A549 (cell line): ENCODE measurements around the gene HERC4. TPM values are rescaled to one million over a fixed set of nuclear protein-coding genes. Genes with fewer than 3 reads are reported as not detected.
"Not testable (repeated sequence)": the region's sequence is repeated elsewhere in the genome, so short reads cannot be mapped to it uniquely, and the experiment has no call there.

ENCODE experiments used
- ATAC-seq, 2 experiments: fragments of 200-7000 bp in 1 of 2; fragments of >200 bp in 1 of 2; cut with Nextera tagmentation in 1 of 2; cut with Tn5 transposase in 1 of 2; 3 replicates each; pipeline versions ENCODE4 v1.8.0 to v1.9.1; 2018 to 2020; ENCODE audit warnings: mild to moderate bottlenecking in 1 of 2, moderate library complexity in 1 of 2
- CTCF ChIA-PET: fragments of 300-600 bp; sonication (Branson Sonifier 250); formaldehyde crosslinking; extraction: SDS; loops from one replicate; lab custom pipeline; 2021; ENCODE audit warnings: antibody characterized with exemption, inconsistent platforms; lab: Yijun Ruan, JAX
- POLR2A ChIA-PET: fragments of 350-600 bp; formaldehyde crosslinking; extraction: SDS; loops from one replicate; lab custom pipeline; 2021; ENCODE audit warnings: antibody characterized with exemption, inconsistent platforms; lab: Yijun Ruan, JAX
- DNase-seq, 2 experiments: peaks; one replicate each; pipeline versions ENCODE4 v3.0.0 to v3.0.0-alpha.2; 2011 to 2016; ENCODE audit warnings: low read depth in 1 of 2, low spot score in 1 of 2
- FAIRE-seq: peaks from 2 replicates; lab custom pipeline; 2011; peaks lifted over from hg19 to GRCh38; lab: Jason Lieb, UNC
- H3K27ac ChIP-seq, 2 experiments: fragments of >200 bp; sonication (Bioruptor Twin); formaldehyde crosslinking; 3 replicates each; pipeline ENCODE4 v1.5.1; 2016 to 2017
- H3K4me1 ChIP-seq: fragments of >200 bp; sonication (Bioruptor Twin); formaldehyde crosslinking; 3 replicates; pipeline ENCODE4 v1.6.1; 2016
- H3K4me2 ChIP-seq: fragments of >200 bp; sonication (Bioruptor Twin); formaldehyde crosslinking; 3 replicates; pipeline ENCODE4 v1.6.1; 2016
- H3K4me3 ChIP-seq: fragments of >200 bp; sonication (Bioruptor Twin); formaldehyde crosslinking; 3 replicates; pipeline ENCODE4 v1.5.1; 2016
- H3K9me3 ChIP-seq: fragments of >200 bp; sonication (Bioruptor Twin); formaldehyde crosslinking; 3 replicates; pipeline ENCODE4 v1.6.1; 2016
- BHLHE40 ChIP-seq: IDR thresholded peaks from 2 replicates; pipeline ENCODE4 v1.6.1; 2012; ENCODE audit warnings: low read depth, low read length, inconsistent platforms
- CBX2 ChIP-seq: fragments of 200-600 bp; sonication (generic); IDR thresholded peaks from 2 replicates; pipeline ENCODE4 v1.6.1; 2016; ENCODE audit warnings: low read depth, mild to moderate bottlenecking, borderline replicate concordance
- CHD2 ChIP-seq: fragments of 150-350 bp; IDR thresholded peaks from 2 replicates; pipeline ENCODE4 v1.6.1; 2014; ENCODE audit warnings: low read length; ENCODE audit not compliant: partially characterized antibody
- EP300 ChIP-seq, 2 experiments: fragments of >200 bp; sonication (Bioruptor Twin); formaldehyde crosslinking; IDR thresholded peaks; 2 replicates in 1 of 2; 3 replicates in 1 of 2; pipeline ENCODE4 v1.6.1; 2016 to 2017
- FOSB ChIP-seq: fragments of 250-450 bp; sonication (Bioruptor Pico); IDR thresholded peaks from 2 replicates; pipeline ENCODE4 v1.5.0; 2020; ENCODE audit warnings: mild to moderate bottlenecking, moderate library complexity
- HDAC2 ChIP-seq: fragments of 200-600 bp; sonication (generic); IDR thresholded peaks from 2 replicates; pipeline ENCODE4 v1.6.1; 2016
- HOXB13 ChIP-seq: fragments of 250-450 bp; sonication (Bioruptor Pico); IDR thresholded peaks from 2 replicates; pipeline ENCODE4 v1.5.0; 2020; ENCODE audit warnings: low read depth, mild to moderate bottlenecking, moderate library complexity
- JUN ChIP-seq, 2 experiments: fragments of >200 bp; sonication (Bioruptor Twin); formaldehyde crosslinking; IDR thresholded peaks; 2 replicates in 1 of 2; 3 replicates in 1 of 2; pipeline ENCODE4 v1.6.1; 2016 to 2017
- JUNB ChIP-seq: fragments of >200 bp; sonication (Bioruptor Twin); formaldehyde crosslinking; IDR thresholded peaks from 2 replicates; pipeline ENCODE4 v1.6.1; 2016
- KDM1A ChIP-seq: fragments of 200-600 bp; sonication (generic); IDR thresholded peaks from 2 replicates; pipeline ENCODE4 v1.6.1; 2016; ENCODE audit warnings: low read depth, mild to moderate bottlenecking
- MAFK ChIP-seq: fragments of 450-650 bp; IDR thresholded peaks from 2 replicates; pipeline ENCODE4 v1.6.1; 2014; ENCODE audit not compliant: partially characterized antibody
- MAZ ChIP-seq: fragments of 150-350 bp; IDR thresholded peaks from 2 replicates; pipeline ENCODE4 v1.6.1; 2014; ENCODE audit warnings: antibody characterized with exemption, low read depth, low read length, borderline replicate concordance
- MYC ChIP-seq: IDR thresholded peaks from 2 replicates; pipeline ENCODE4 v1.6.1; 2012; ENCODE audit warnings: mild to moderate bottlenecking, inconsistent platforms, low read length, improper control_type of control experiment, borderline replicate concordance
- POLR2A ChIP-seq: IDR thresholded peaks from 2 replicates; pipeline ENCODE4 v1.6.1; 2012; ENCODE audit warnings: mild to moderate bottlenecking, low read length
- POLR2AphosphoS2 ChIP-seq: conservative IDR thresholded peaks from 2 replicates; pipeline ENCODE4 v1.6.1; 2012; ENCODE audit warnings: low read length, improper control_type of control experiment, inconsistent platforms
- RAD21 ChIP-seq, 2 experiments: fragments of >200 bp in 1 of 2; sonication (Bioruptor Twin) in 1 of 2; formaldehyde crosslinking in 1 of 2; IDR thresholded peaks in 1 of 2; conservative IDR thresholded peaks in 1 of 2; 2 replicates in 1 of 2; 3 replicates in 1 of 2; pipeline ENCODE4 v1.6.1; 2012 to 2018; ENCODE audit warnings: inconsistent platforms in 1 of 2
- RARB ChIP-seq: fragments of 250-450 bp; sonication (Bioruptor Pico); IDR thresholded peaks from 2 replicates; pipeline ENCODE4 v1.8.0; 2021; ENCODE audit warnings: mild to moderate bottlenecking, moderate library complexity
- SMC3 ChIP-seq: fragments of >200 bp; sonication (Bioruptor Twin); formaldehyde crosslinking; IDR thresholded peaks from 3 replicates; pipeline ENCODE4 v1.6.1; 2018; ENCODE audit warnings: inconsistent platforms
- SREBF2 ChIP-seq: fragments of 450-650 bp; IDR thresholded peaks from 2 replicates; pipeline ENCODE4 v1.6.1; 2014; ENCODE audit warnings: mild to moderate bottlenecking, moderate library complexity
- TFCP2L1 ChIP-seq: fragments of 250-450 bp; sonication (Bioruptor Pico); IDR thresholded peaks from 2 replicates; pipeline ENCODE4 v1.5.0; 2021; ENCODE audit warnings: mild to moderate bottlenecking
- TP53 ChIP-seq: fragments of 250-450 bp; sonication (Bioruptor Pico); IDR thresholded peaks from 2 replicates; pipeline ENCODE4 v1.5.0; 2021; ENCODE audit warnings: mild to moderate bottlenecking, moderate library complexity
- ZSCAN20 ChIP-seq: fragments of 250-450 bp; sonication (Bioruptor Pico); IDR thresholded peaks from 2 replicates; pipeline ENCODE4 v1.8.0; 2022; ENCODE audit warnings: mild to moderate bottlenecking, moderate library complexity
- WGBS: methylation state at CpG from one replicate; pipeline ENCODE4 v1.1.6; 2017; ENCODE audit errors: missing lambda C conversion rate; 5-methylcytosine and 5-hydroxymethylcytosine counted together
- polyA plus RNA-seq, 4 experiments: library from polyadenylated mRNA; depleted of rRNA in 3 of 4; stranded (reverse); fragments of >200 nt; fragmentation: RNase III in 1 of 4; extraction: RNeasy Plus Mini Kit Qiagen cat#74134 plus additional on column Dnase treatment in 1 of 4; gene quantifications; 2 replicates in 3 of 4; 3 replicates in 1 of 4; pipeline ENCODE4 v1.2.3, GENCODE V29; 2011 to 2017
- TF ChIP-seq, protein P1 (sequence below): IDR thresholded peaks from 2 replicates; pipeline ENCODE4 v1.6.1; 2012
- TF ChIP-seq, protein P2 (sequence below): fragments of 250-450 bp; sonication (Bioruptor Pico); IDR thresholded peaks from 2 replicates; pipeline ENCODE4 v1.5.0; 2021; ENCODE audit warnings: mild to moderate bottlenecking, moderate library complexity, borderline replicate concordance
- TF ChIP-seq, protein P3 (sequence below): fragments of >200 bp; sonication (Bioruptor Twin); formaldehyde crosslinking; IDR thresholded peaks from 2 replicates; pipeline ENCODE4 v1.6.1; 2016
- TF ChIP-seq, protein P4 (sequence below): IDR thresholded peaks from 2 replicates; pipeline ENCODE4 v1.6.1; 2012
- TF ChIP-seq, protein P5 (sequence below): fragments of >200 bp; sonication (Bioruptor Twin); formaldehyde crosslinking; IDR thresholded peaks from 3 replicates; pipeline ENCODE4 v1.6.1; 2016

The HERC4 gene
- polyA plus RNA-seq, 2 of the 4 experiments (the other 2 are of a cell fraction), result 43.2 to 51.3 TPM

DNA sequence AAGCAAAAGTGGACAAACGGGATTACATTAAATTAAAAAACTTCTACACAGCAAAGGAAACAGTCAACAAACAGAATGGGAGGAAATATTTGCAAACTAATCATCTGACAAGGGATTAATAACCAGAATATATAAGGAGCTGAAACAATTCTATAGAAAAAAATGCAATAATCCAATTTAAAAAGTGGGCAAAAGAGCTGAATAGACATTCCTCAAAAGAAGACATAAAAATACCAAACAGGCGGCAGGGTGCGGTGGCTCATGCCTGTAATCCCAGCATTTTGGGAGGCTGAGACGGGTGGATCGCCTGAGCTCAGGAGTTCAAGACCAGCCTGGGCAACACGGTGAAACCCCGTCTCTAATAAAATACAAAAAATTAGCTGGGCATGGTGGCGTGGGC, 92.5 kb downstream of the HERC4 start:
- H3K9me3 ChIP-seq, POLR2A ChIA-PET, CTCF ChIA-PET, H3K4me3 ChIP-seq, FAIRE-seq, H3K27ac ChIP-seq, DNase-seq, ATAC-seq, H3K4me2 ChIP-seq: not testable (repeated sequence)
- peaks cover 11% of the 10 kb centered on the region; the same call in 2 of the 3 replicates for H3K4me1 ChIP-seq
- peak; percentile 37 for TF ChIP-seq MAFK
- 94% methylated on average over 8 of the region's 8 CpGs for WGBS

DNA sequence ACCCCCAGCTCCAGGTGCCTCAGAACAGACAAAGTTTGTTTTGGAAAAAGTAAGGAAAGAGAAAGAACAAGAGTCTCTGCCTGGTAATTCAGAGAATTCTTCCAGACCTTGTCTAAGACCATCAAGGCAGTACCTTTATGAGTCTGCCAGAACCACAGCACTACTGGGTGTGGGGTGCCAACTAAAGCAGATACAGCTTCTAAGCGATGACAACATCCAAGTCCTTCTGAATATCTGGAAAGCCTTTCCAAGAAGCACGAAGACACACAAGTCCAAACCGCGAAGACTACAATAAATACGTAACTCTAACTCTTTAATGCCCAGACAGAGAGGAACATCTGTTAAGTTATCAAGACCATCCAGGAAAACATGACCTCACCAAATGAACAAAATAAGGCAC, 96.3 kb downstream of the HERC4 start:
- DNase-seq, result no peak
- Histone ChIP-seq H3K27ac (no peak overlapping the region), H3K4me1 (peaks cover 15% of the 10 kb centered on the region; the same call in 2 of the 3 replicates), H3K4me3 (no peak overlapping the region), H3K9me3 (no peaks in the 10 kb centered on the region), H3K4me2 (no peak overlapping the region)
- ATAC-seq, result no peak
- FAIRE-seq, result no peak
- ChIA-PET CTCF (no interaction called here), POLR2A (no interaction called here)
- 94% methylated on average over 5 of the region's 5 CpGs for WGBS
- TF ChIP-seq HOXB13 (CRISPR knock-in tag) (no peak), SREBF2 (no peak), ZSCAN20 (no peak), JUNB (no peak), FOSB (CRISPR knock-in tag) (no peak), KDM1A (no peak), EP300 (IDR thresholded peaks at IDR 0.05) (no peak), MYC (no peak), RAD21 (conservative IDR thresholded peaks at IDR 0.05 in 1 of 2, IDR thresholded peaks at IDR 0.05 in 1 of 2) (no peak), POLR2AphosphoS2 (no peak), JUN (IDR thresholded peaks at IDR 0.05) (no peak), SMC3 (no peak), HDAC2 (no peak)
- TF ChIP-seq, protein P1, sequence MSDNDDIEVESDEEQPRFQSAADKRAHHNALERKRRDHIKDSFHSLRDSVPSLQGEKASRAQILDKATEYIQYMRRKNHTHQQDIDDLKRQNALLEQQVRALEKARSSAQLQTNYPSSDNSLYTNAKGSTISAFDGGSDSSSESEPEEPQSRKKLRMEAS, result no peak
- TF ChIP-seq, protein P2, sequence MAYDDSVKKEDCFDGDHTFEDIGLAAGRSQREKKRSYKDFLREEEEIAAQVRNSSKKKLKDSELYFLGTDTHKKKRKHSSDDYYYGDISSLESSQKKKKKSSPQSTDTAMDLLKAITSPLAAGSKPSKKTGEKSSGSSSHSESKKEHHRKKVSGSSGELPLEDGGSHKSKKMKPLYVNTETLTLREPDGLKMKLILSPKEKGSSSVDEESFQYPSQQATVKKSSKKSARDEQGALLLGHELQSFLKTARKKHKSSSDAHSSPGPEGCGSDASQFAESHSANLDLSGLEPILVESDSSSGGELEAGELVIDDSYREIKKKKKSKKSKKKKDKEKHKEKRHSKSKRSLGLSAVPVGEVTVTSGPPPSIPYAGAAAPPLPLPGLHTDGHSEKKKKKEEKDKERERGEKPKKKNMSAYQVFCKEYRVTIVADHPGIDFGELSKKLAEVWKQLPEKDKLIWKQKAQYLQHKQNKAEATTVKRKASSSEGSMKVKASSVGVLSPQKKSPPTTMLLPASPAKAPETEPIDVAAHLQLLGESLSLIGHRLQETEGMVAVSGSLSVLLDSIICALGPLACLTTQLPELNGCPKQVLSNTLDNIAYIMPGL, result no peak
- TF ChIP-seq, protein P3, sequence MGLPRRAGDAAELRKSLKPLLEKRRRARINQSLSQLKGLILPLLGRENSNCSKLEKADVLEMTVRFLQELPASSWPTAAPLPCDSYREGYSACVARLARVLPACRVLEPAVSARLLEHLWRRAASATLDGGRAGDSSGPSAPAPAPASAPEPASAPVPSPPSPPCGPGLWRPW, result no peak

DNA sequence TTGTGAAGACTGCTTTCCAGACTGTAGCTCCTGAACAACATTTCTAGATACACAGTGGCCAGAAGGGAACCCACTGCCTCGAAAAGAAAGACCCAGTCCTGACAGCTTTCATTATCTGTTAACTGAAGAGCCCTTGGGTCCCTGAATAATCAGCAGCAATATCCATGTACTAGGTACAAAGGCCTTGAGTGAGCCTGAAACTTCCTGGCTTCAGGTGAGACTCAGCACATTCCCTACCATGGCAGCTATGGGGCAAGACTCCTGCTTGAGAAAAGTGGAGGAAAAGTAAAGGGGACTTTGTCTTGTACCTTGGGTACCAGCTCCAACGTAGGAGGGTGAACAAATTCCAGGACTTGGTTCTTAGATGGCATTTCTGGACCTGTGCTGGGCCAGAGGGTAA, 97.8 kb downstream of the HERC4 start:
- POLR2A ChIA-PET, result no interaction called here
- no peak for FAIRE-seq

More for the DNA sequence above, 97.8 kb downstream of the HERC4 start:
- CTCF ChIA-PET, result interaction anchor here (0.5 to 1.4 kb wide), 4 partner anchors 12 to 938 kb away, joined by 3 to 4 read pairs (median 4); no protein-coding TSS in a partner anchor
- ATAC-seq, result no peak; a peak in 2 of 6 replicates
- H3K4me2 ChIP-seq, result no peak overlapping the region
- no peak overlapping the region for H3K27ac ChIP-seq
- peaks cover 15% of the 10 kb centered on the region; the same call in 2 of the 3 replicates for H3K4me1 ChIP-seq
- H3K4me3 ChIP-seq, result no peak overlapping the region
- TF ChIP-seq TFCP2L1 (CRISPR knock-in tag) (no peak), TP53 (CRISPR knock-in tag) (no peak), RAD21 (conservative IDR thresholded peaks at IDR 0.05 in 1 of 2, IDR thresholded peaks at IDR 0.05 in 1 of 2) (no peak), MYC (no peak), SMC3 (no peak), CBX2 (no peak), SREBF2 (no peak), BHLHE40 (no peak), POLR2AphosphoS2 (no peak), POLR2A (no peak), JUNB (no peak), RARB (CRISPR knock-in tag) (no peak), MAZ (no peak), HOXB13 (CRISPR knock-in tag) (no peak), CHD2 (no peak)
- TF ChIP-seq, protein P4, sequence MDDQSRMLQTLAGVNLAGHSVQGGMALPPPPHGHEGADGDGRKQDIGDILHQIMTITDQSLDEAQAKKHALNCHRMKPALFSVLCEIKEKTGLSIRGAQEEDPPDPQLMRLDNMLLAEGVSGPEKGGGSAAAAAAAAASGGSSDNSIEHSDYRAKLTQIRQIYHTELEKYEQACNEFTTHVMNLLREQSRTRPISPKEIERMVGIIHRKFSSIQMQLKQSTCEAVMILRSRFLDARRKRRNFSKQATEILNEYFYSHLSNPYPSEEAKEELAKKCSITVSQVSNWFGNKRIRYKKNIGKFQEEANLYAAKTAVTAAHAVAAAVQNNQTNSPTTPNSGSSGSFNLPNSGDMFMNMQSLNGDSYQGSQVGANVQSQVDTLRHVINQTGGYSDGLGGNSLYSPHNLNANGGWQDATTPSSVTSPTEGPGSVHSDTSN, result no peak
- TF ChIP-seq, protein P5, sequence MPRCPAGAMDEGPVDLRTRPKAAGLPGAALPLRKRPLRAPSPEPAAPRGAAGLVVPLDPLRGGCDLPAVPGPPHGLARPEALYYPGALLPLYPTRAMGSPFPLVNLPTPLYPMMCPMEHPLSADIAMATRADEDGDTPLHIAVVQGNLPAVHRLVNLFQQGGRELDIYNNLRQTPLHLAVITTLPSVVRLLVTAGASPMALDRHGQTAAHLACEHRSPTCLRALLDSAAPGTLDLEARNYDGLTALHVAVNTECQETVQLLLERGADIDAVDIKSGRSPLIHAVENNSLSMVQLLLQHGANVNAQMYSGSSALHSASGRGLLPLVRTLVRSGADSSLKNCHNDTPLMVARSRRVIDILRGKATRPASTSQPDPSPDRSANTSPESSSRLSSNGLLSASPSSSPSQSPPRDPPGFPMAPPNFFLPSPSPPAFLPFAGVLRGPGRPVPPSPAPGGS, result no peak
- H3K9me3 ChIP-seq, result no peaks in the 10 kb centered on the region
- WGBS, result 86% methylated on average over 2 of the region's 2 CpGs
- no peak for DNase-seq
